G401.6 (cell line): ENCODE data around the gene EFCAB6.

Experiments
- FAIRE-seq: peaks from 2 replicates; lab custom pipeline; 2012; peaks lifted over from hg19 to GRCh38; lab: Jason Lieb, UNC

Gene EFCAB6

DNA sequence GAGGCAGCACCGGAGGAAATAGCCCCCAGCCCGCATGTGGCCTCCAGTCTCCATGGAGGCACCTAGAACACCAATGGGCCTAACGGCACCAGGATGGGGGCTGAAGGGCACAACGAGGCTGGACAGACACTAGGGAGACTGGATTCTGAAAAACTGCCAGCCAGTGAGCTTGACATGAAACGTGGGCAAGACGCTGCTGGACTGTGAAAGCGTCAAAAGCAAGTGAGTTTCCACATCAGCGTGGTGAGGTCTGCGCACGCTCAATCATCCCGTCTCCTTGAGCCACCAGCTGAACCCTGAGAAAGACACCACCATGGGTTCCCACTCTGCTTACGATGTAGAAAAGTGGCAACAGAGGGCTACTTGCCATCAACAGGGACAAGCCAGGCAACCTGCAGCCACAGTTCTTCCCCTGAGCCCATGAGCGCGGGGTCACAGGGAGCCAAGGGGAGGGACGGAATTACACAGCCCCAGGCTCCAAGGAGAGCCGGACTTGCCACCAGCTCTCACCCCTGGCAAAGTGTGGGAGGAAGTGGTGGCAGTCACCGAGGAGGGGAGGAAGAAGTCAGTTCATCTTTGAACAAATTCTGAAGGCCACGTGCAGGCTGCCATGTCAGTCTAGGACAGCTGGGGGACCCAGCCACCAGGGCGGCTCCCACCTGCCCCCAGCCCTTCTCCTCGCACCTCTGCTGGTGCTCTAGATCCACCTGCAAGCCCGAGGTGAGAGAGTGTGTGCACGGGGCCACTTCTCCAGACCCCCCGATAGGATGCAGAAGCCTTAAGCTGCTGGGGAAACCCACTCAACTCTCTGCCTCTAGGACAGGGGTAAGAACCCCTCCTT, 269.2 kb downstream of the EFCAB6 start:
- no peak for FAIRE-seq

DNA sequence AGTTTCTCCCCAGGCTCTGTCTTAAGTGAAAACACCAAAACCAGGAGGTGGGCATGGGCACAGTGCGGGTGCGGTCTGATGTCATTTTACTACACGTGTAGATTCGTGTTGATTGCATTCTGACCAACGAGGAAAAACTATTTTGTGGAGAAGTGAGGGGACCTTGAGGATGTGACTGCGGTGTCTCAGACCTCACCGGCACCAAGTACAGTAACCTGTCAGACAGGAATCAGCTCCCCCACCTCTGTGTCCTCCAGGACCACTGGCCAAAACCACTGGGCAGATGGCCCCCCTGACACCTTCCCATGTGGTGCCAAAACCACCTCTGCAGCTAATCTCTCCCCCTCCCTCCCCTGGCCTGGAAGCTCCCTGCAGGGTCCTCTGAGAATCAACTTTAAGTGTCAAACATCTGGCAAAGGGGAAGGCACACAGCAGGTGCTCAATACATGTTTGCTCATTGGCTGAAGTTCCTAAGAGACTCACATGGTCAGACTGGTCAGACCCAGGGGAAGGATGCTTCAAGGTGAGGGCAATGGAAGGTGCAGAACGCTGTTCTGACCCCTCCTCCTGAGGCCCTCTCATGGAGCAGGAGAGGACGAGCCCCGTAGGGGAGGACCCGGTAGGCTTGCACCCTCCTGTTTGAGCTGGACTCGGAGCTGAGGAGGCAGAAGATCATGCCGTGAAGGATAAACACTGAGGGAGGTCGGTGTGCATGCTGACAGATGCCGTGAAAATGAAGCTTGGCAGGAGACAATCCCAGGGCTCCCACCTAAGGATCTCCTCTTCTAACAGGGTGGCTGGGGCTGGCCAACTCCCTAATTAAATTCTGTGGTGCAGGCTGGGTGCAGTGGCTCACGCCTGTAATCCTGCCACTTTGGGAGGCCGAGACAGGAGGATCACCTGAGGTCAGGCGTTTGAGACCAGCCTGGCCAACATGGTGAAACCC, 270.4 kb downstream of the EFCAB6 start:
- FAIRE-seq, result no peak

DNA sequence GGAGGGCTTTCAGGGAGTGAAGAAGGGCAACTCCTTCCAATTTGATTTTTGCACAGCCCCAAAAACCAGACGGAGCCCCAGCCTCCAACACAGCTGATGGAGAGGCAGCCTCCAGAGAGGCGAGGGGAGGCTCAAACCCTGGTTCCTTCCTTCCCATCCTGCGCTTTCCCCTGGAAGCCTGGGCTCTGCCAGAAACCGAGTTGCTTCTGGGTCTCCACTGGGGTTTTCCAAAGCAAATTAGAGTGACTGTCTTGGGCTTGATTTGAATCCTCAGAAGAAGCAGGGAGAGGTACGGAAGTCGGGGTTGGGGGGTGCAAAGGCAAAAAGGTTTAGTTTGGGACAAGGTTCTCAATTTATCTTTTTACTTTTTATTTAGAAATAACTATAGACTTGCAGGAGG, 271.1 kb downstream of the EFCAB6 start:
- no peak for FAIRE-seq

DNA sequence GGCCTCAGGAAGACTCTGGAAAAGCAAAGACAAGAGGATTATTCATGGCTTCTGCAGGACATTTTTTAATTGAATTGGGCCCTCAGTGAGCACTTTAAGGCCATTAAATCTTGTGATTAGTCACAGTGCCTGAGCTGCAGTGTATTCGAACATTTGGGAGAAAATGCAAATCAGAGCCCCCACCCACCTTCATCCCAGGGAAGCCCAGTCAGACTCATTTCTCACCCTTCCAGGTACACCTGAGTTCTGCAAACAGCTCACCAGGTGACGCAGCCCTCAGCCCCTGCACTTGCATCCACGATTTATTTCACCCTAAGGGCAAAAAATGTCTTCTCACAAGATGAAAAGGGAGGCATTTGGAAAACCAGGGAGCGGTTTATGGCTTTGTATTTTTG, 271.6 kb downstream of the EFCAB6 start:
- no peak for FAIRE-seq

DNA sequence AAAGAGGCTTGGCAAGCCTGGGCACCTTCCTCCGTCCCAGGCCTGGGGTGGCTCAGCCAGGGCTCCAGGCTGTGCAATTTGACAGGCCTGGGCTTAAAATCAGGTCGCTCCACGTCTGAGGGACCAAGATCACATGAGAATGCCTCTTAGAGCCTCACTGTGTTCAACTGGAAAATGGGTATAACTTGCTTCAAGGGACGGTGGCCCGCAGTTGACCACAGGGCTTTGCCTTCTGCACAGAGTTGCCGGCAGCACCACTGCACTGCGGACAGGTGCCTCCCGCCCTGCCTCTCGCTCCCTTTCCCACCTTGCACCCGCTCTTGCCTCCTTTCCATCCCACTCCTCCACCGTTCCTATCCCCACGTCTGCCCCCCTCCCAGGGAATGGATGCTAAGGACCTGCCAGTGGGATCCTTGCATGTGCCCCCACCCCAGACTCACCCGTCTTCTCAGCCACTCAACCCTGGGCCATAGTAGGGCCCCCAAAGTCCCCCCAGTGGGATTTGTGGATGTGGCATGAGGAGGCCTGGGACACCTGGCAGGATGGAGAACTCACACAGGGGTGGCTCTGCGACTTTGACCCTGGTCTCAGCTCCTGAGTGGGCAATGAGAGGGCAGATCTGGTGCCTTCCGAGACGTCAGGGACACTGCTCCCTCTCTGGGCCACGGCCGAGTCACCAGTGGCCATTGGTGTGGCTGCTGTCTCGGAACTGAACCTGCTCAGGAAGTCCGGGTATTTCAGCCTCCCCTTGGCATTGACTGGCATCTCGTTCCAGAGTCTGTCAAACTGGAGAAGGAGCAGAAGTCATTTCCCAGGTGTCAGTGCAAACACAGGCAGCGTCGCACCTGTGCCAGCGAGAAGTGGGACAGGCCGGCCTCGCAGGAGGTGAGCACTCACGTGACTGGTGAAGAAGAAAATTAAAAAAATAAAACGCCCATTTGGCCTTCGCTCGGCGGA, 272.3 kb downstream of the EFCAB6 start:
- no peak for FAIRE-seq

DNA sequence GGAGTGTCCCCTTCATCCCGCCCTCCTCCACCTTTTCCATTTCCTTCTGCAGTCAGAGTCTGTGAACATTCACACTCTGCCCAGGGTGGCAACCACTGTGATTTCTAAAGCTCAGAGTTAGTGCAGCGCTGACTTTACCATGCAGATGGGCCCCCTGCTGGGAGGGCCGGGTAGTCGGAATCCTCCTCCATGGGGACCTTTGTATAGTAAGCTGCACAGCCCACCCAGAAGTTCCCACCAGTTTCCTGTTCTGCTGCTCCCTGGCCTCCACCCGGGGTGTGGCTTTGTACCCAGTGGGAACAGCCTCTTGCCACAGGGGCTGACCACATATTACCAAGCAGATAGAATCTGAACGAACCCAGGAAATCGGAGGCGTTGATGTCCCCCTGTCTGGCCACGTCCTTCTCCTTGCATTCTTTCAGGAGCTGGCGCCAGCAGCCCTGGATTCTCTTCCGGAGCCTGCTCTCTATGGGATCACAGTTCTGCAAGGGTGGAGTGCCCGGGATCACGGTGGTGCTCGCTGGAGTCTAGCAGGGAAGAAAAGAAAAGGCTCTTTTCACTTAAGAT, 275.0 kb downstream of the EFCAB6 start:
- FAIRE-seq, result no peak

DNA sequence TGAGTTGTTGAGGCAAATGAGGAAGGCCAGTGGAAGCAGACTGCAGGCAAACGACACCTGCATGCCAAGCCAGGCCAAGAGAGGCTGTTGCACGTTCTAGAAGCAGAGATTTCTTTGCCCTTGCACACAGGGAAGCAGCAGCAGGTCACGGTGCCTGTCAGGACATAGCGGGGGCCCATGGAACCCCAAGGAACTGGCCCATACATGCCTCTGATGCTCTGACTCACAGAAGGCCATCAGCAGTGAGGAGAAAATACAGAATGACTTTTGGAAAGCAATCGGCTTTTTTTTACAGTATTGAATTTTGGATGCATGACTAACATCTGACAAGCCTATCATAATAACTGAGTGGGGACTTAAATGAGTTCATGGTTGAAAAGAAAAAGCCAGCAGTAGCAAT, 276.4 kb downstream of the EFCAB6 start:
- no peak for FAIRE-seq

DNA sequence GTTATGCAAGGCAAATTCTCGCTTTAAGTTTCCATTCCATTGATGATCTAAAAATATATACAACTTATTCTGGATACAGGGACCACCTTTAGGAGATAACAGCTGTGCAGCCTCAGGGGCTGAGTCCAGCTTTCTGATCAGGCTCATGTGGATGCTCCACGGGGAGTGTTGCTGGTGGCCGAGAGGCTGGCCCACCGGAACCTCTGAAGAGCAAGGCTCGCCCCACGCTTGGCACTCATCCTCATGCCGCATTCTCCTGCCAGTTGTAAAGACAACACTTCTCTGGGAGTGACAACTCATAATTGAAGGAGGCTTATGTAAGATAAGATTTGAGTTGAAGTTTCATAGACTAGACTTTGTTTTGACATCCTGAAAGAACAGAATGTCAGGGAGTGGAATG, 276.8 kb downstream of the EFCAB6 start:
- no peak for FAIRE-seq

DNA sequence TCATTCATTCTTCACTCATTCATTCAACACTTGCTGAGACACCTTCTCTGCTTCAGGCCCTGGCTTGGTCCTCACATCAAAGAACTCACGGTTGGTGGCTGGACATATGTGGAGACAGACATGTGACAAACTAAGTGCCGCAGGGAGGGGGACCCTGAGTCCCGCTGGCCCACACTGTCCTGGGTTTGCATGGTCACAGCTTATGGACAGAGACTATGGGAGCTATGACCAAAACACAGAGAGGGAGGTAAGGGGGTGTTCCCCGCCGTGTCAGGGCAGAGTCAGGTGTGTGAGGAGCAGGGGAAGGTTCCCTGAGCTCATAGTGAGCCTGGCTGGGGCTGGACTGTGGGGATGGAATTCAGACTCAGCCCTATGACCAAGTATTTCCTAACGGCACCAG, 277.2 kb downstream of the EFCAB6 start:
- FAIRE-seq, result no peak

DNA sequence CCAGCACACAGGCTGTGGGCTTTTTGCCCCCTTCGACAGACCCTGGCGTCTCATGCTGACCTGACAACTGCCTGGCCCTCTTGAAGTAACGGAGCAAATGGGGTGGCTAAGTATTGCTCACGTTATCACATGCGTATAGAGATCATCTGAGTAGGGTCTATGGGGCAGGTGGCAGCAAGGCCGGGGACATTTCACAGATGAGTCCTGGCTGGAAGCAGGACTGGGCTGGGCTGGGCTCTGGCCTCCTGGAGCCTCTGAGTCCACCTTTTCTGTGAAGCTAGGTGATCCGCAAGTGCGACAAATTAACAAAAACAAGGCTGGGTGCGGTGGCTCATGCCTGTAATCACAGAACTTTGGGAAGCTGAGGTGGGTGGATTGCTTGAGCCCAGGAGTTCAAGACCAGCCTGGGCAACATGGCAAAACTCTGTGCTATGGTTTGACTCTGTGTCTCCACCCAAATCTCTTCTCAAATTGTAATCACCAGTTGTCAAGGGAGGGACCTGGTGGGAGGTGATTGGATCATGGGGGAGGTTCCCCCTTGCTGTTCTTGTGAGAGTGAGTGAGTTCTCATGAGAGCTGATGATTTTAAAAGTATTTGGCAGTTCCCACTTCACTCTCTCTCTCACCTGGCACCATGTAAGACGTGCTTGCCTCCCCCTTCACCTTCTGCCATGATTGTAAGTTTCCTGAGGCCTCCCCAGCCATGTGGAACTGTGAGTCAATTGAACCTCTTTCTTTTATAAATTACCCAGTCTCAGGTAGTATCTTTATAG, 278.3 kb downstream of the EFCAB6 start:
- no peak for FAIRE-seq

DNA sequence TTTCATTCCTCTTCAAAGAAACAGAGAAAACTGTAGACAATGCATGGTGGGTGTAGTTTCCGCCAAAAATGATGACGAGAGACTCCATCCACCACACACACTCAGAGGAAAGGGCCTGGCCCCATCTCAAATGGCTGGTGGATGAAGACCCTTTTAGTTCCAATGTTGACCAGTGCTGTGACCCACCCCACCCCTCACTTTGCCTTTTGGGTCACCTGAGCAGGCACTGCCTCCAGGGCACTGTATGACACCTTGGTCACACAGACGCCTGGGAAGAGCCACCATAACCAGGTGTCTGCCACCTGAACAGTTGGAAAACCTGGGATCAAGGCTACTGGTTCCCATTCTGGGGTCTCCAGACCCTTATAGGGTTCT, 279.0 kb downstream of the EFCAB6 start:
- no peak for FAIRE-seq

DNA sequence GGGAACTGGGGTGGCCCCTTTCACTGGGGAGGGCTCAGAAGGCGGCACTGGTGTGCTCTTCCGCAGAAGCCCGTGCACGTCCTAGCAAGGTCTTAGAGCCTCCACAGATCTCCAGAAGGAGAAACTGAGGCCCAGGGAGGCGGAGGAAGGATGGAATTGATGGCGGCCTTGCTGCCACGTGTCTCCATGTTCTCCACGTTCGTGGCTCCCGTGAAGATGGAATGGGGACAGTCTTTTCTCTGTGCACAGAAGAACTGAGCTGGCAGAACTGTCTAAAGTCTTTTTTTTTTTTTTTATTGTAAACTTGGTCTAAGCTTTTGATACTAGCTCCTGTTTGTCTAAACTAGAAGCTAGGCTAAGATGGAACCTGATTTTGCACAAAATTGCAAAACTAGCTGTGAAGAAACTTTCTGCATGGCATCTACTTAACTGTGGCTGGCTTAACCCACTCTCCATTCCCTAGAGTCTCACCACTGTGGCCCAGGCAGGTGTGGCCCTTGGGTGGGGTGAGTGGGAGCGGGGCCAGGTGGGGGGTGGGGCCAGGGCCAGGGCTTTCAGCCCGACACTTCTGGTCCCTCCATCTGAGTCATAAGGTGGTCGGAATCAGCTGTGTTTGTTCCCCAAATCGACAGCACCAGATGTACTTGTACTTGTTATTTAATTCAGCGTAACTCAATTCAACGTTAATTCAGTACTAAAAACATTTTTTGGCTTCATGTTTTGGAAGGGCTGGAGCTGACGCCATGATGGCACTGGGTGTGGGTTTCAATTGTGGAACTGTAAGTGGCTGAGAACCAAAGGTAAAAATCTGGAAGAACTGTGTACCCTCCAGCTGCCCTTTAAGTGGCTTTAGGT, 279.6 kb downstream of the EFCAB6 start:
- no peak for FAIRE-seq

DNA sequence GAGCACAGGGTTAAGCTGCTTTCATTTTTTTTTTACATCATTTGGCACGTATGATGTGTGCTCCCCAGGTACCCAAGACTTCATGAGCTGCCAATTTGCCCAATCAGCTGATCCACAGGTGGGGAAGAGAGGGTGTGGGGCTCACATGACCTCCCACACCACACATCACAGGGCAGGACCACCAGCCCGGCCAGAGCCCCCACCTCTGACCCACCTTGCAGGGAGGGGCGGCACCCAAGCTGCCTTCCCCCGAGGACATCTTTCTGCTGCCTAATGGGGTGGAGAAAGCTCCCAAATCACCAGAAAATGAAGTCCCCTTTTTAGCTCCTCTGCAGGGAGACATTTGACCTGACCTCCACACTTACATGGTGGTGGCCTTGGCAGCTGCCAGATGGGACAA, 280.5 kb downstream of the EFCAB6 start:
- no peak for FAIRE-seq

DNA sequence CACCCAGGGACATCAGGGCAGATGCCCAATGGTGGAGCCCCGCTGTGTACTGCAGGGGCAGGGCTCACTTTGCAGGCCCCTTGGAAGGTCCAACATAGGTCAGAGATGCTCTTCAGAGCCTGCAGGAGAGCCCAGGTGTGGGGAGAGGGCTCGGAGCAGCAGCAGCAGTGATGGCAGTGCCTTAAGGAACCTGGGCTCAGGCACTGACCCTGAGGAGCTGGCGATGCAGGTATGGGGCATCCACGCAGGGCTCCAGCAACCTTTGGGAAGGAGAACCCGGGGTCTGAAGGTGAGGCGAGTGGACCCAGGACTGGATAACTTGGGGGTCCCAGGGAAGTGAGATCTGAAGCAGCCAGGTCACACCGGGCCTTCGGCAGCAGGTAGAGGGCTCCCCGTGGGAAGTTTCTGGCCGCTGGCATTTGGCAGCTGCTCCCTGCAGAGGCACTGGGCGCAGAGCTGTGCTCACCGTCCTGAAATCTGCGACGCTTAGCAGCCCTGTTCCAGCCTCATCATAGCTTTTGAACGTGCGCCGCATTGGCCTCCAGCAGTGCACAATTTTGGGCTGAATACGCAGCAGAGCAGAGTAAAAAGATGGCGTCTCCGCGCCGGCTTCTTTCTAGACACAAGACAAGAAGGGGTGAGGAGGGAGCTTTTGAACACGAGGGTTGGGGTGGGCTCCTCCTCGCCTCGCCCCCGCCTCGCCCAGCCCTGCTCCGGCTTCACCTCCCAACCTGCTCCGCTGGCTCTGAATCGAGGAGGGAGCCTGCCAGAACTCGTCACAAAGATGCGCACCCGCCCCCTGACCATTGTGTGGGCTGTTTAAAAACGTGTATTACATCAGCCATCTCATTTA, 281.5 kb downstream of the EFCAB6 start:
- no peak for FAIRE-seq

DNA sequence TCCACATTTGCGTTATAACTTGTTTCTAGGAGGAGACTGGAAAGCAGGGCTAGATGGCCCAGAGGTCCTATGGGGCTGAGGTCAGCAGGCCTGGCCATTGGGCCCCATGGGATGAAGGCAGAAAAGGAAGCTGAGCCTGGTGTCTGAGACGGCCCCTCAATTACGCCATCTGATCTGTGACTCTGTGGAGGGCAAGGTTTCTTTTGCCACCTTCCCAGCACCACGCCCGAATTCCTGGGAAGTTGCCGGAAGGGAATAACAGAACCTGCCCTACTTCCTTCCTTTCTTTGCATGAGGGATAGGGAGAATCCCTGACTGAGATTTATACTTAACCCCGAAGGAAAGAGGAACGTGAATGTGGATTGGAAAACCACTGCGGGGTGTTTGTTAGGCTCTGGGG, 282.2 kb downstream of the EFCAB6 start:
- FAIRE-seq, result no peak

DNA sequence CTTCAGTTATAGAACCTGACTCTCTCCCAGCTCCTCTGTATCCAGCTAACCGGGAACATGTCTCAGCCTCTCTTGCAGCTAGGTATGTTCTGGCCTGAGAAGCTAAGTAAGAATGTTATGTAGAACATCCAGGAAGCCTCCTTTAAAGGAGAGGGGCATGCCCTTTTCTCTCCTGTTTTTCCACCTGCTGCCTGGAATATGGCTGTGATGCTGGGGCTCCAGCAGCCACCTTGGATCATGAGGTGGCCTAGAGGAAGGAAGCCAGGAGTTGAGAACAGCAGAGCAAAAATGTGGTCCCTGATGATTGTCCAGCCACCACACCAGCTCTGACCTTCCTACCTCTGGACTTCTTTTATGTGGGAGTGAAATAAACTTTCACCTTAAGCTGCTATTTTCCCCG, 282.6 kb downstream of the EFCAB6 start:
- FAIRE-seq, result no peak

DNA sequence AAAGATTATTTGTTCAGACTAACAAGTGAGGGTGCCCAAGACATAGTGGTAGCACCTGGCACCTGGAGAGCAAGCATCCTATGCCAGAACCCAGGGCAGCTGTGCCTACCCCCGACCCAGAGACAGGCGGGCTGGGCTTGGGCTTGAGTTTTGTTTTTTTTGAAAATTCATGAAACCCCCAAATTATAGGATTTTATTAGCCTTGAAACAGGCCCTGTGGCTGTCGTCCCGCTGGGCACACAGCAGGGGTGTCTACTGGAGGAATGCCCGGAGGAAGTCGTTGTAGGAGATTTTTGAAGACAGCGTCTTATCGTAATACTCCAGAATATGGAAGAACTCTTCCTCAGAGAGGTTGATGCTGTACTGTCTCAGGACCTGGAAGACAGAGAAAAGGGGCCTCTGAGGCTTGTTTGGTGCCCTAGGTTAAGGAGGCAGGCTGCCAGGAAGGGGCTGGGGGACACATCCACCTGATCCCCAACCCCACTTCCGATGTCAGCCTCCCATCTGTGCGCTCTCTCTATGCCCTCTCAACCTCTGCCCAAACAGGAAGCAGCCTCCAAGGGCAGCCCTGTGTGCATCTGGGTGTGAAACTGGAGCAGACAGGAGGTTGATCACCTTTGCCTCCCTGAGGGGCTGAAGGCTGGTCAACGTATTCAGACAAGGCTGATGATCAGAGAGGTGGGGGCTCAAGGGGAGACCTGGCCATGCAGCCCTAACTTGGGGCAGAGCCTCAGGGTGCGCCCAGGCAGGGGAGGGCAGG, 283.3 kb downstream of the EFCAB6 start:
- FAIRE-seq, result no peak

DNA sequence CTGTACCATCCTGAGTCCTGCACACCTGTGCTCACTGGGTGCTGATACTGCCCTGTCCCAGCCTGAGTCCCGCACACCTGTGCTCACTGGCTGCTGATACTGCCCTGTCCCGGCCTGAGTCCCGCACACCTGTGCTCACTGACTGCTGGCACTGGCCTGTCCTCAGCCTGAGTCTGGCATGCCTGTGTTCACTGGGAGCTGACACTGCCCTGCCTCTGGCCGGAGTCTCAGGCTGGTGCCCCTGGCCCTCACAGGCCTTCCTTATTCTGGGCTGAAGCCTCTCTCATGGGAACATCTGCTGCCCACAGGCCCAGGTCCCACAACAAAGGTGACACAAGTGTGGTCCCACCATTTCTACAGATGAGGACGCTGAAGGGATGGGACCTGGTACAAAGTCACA, 285.2 kb downstream of the EFCAB6 start:
- FAIRE-seq, result no peak
